ENCODE results near the gene CRB3.

DNA sequence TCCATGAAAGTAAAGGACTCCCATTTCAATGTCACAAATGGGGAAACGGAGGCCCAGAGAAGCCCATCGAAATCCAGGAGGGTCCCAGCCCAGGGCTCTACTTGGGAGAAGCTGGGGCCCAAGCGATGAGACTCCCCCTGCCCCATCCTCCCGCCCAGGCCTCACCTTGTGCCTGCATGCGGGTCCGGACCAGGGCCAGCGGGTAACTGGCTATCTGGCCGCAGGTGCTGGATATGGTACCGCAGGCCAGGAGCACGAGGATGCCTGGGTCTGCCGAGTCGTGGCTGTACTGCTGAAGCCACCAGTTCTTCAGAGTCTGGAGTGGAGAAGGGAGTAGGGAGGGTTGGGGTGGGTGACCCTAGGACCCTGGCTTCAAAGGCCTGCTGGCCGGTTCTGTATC lies 20.1 kb upstream of the CRB3 start:
- TF ChIP-seq, protein P1, sequence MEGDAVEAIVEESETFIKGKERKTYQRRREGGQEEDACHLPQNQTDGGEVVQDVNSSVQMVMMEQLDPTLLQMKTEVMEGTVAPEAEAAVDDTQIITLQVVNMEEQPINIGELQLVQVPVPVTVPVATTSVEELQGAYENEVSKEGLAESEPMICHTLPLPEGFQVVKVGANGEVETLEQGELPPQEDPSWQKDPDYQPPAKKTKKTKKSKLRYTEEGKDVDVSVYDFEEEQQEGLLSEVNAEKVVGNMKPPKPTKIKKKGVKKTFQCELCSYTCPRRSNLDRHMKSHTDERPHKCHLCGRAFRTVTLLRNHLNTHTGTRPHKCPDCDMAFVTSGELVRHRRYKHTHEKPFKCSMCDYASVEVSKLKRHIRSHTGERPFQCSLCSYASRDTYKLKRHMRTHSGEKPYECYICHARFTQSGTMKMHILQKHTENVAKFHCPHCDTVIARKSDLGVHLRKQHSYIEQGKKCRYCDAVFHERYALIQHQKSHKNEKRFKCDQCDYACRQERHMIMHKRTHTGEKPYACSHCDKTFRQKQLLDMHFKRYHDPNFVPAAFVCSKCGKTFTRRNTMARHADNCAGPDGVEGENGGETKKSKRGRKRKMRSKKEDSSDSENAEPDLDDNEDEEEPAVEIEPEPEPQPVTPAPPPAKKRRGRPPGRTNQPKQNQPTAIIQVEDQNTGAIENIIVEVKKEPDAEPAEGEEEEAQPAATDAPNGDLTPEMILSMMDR (IDR thresholded peaks at IDR 0.05; ENCODE audit: low read length), result no peak
- no peak for TF ChIP-seq EZH2phosphoT487 (IDR thresholded peaks at IDR 0.05; ENCODE audit: low read length)

All from MM.1S (cell line).